ENCODE results near the gene CLTB. TPM values are rescaled to one million over a fixed set of nuclear protein-coding genes. Genes with fewer than 3 reads are reported as not detected.

The CLTB gene
- total and polyA plus RNA-seq, 2 of the 8 experiments (the other 6 are each of a cell fraction or from before 2014, with no cell fraction given) = 25.9 to 34.9 TPM

- no peak for TF ChIP-seq TAF7 (optimal IDR thresholded peaks at IDR 0.05; ENCODE audit: borderline replicate concordance, low read depth, low read length)
These were observed 64.0 kb downstream of the CLTB start (continued) for GRCh38 chr5:176352116-176352878.

Measured in H1 (cell line).